Gastroesophageal sphincter (tissue), 4 donors: Measurements from ENCODE around the gene SLC7A1. TPM values are rescaled to one million over a fixed set of nuclear protein-coding genes. Genes with fewer than 3 reads are reported as not detected.

Experiments
- ATAC-seq: fragments of 150-250 bp; one replicate; pipeline ENCODE4 v1.9.1; 2016; ENCODE audit warnings: mild to moderate bottlenecking, moderate library complexity
- H3K27ac ChIP-seq, 4 donors: fragments of 200-600 bp; sonication (generic) in 3 of 4; 1 replicate in 3 of 4; 2 replicates in 1 of 4; pipeline ENCODE4 v1.5.1; 2016 to 2019
- H3K27me3 ChIP-seq: fragments of 200-600 bp; sonication (generic); one replicate; pipeline ENCODE4 v1.5.1; 2019
- H3K36me3 ChIP-seq, 2 donors: fragments of 200-600 bp; sonication (generic); one replicate each; pipeline ENCODE4 v1.5.1; 2019; ENCODE audit warnings: control low read depth in 1 of 2
- H3K4me1 ChIP-seq, 3 donors: fragments of 200-600 bp; sonication (generic); 1 replicate in 2 of 3; 2 replicates in 1 of 3; pipeline ENCODE4 v1.5.1; 2016 to 2019; ENCODE audit warnings: control low read depth in 2 of 3
- H3K4me3 ChIP-seq, 2 donors: fragments of 200-600 bp; sonication (generic); one replicate each; pipeline ENCODE4 v1.5.1; 2019; ENCODE audit warnings: mild to moderate bottlenecking in 1 of 2, moderate library complexity in 1 of 2
- H3K9me3 ChIP-seq, 3 donors: fragments of 200-600 bp; sonication (generic); one replicate each; pipeline ENCODE4 v1.5.1; 2017 to 2019; ENCODE audit warnings: control low read depth in 2 of 3
- EP300 ChIP-seq: sonication (generic); formaldehyde crosslinking; IDR thresholded peaks from one replicate; pipeline ENCODE4 v1.6.1; 2017; ENCODE audit warnings: antibody characterized with exemption, mild to moderate bottlenecking
- POLR2A ChIP-seq, 2 donors: fragments of 450-650 bp; IDR thresholded peaks; one replicate each; pipeline ENCODE4 v1.6.1; 2017; ENCODE audit warnings: antibody characterized with exemption in 2 of 2, mild to moderate bottlenecking in 2 of 2, moderate library complexity in 1 of 2
- POLR2AphosphoS5 ChIP-seq: sonication (generic); formaldehyde crosslinking; IDR thresholded peaks from one replicate; pipeline ENCODE4 v1.6.1; 2017; ENCODE audit warnings: antibody characterized with exemption
- WGBS, 2 donors: methylation state at CpG; one replicate each; pipeline ENCODE4 v1.1.5; 2018; ENCODE audit warnings: low coverage in 1 of 2; 5-methylcytosine and 5-hydroxymethylcytosine counted together
- total RNA-seq, 4 donors: library from RNA; depleted of rRNA; stranded (reverse); fragments of >200 nt; gene quantifications; one replicate each; pipeline ENCODE4 v1.1.0, GENCODE V29; 2016
- TF ChIP-seq, protein P1 (sequence below), 4 experiments: fragments of 200-600 bp in 2 of 4; fragments of 450-650 bp in 2 of 4; sonication (generic) in 1 of 4; IDR thresholded peaks; one replicate each; pipeline ENCODE4 v1.5.1; 2017 to 2019; ENCODE audit warnings: antibody characterized with exemption in 4 of 4, mild to moderate bottlenecking in 2 of 4, moderate library complexity in 2 of 4

SLC7A1 gene
- total RNA-seq, 4 donors from 2014 or later = 13.5 to 33.8 (median 22.1) TPM

DNA sequence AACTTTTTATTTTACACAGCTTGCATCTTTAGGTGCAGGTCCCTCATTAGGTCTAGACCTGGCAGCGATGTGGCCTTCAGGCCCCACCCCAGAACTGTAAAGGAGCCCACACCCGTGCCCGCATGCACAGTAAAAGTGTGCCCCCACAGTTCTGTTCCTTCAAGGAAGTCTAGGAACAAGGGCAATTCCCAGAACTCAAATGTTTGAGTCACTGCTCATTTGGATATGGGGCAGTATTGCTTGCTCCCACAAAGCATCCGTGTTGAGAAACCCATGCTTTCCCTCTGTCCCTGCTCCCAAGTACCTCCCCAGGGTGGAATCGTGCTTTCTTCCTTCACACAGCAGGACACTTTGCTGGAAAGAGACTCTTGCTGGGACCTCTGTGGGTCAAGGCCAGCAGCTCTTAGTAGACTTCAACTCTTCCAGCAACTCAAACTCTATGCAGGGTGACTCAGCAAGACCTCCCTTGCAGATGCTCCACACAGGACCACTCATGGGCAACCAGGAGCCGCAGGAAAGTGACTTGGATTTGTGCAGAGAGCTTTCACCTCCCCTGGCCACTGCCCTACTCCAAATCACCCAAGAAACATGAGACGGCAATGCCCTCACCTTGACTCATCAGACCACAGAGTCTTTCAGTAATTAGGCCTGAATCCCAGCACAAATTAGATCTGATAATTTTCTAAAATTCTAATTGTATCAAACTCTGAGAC lies 12.3 kb downstream of the SLC7A1 start:
- Histone ChIP-seq H3K4me1 (peaks cover 0 to 50% (median 7%) of the 10 kb centered on the region in 3 donors), H3K36me3 (no peaks in the 10 kb centered on the region), H3K4me3 (no peak overlapping the region), H3K27ac (no peak overlapping the region), H3K27me3 (no peaks in the 10 kb centered on the region), H3K9me3 (no peaks in the 10 kb centered on the region)
- TF ChIP-seq POLR2AphosphoS5 (no peak), POLR2A (IDR thresholded peaks at IDR 0.05) (no peak), EP300 (no peak)
- TF ChIP-seq, protein P1, sequence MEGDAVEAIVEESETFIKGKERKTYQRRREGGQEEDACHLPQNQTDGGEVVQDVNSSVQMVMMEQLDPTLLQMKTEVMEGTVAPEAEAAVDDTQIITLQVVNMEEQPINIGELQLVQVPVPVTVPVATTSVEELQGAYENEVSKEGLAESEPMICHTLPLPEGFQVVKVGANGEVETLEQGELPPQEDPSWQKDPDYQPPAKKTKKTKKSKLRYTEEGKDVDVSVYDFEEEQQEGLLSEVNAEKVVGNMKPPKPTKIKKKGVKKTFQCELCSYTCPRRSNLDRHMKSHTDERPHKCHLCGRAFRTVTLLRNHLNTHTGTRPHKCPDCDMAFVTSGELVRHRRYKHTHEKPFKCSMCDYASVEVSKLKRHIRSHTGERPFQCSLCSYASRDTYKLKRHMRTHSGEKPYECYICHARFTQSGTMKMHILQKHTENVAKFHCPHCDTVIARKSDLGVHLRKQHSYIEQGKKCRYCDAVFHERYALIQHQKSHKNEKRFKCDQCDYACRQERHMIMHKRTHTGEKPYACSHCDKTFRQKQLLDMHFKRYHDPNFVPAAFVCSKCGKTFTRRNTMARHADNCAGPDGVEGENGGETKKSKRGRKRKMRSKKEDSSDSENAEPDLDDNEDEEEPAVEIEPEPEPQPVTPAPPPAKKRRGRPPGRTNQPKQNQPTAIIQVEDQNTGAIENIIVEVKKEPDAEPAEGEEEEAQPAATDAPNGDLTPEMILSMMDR (IDR thresholded peaks at IDR 0.05) = no peak
- ATAC-seq = no peak
- 90 to 98% methylated on average over 3 to 5 of the region's 7 CpGs for WGBS, 2 donors

DNA sequence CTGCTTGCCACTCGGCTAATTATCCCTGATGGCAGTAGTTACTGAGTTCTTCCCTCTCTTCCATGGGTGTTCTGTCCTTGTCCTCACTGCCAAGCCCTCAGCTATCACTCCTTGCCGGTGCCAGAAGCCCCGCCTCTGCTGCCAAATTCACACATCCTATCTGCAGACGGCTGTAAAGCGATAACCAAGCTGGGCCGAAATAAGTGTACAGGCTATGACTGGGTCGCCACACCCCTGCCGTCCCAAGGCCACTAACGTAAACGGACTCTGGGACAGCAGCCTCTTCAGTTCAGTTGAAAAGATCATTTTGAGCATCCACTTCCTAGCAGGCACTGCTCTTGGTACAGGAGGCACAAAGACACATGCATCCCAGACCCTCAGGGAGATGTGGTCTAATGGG lies 13.3 kb downstream of the SLC7A1 start:
- ATAC-seq = no peak
- H3K36me3 ChIP-seq = no peaks in the 10 kb centered on the region
- H3K27ac ChIP-seq = no peak overlapping the region
- no peak overlapping the region for H3K4me3 ChIP-seq
- 89% methylated on average over 3 of the region's 10 CpGs; no CpG with 5 or more reads in 1 of the 2 donors for WGBS, 2 donors
- H3K9me3 ChIP-seq = no peaks in the 10 kb centered on the region
- no peaks in the 10 kb centered on the region for H3K27me3 ChIP-seq
- TF ChIP-seq EP300 (no peak), POLR2A (IDR thresholded peaks at IDR 0.05) (no peak), POLR2AphosphoS5 (no peak)
- TF ChIP-seq, protein P1 (IDR thresholded peaks at IDR 0.05) = no peak
- peaks cover 0 to 61% (median 7%) of the 10 kb centered on the region in 3 donors for H3K4me1 ChIP-seq

DNA sequence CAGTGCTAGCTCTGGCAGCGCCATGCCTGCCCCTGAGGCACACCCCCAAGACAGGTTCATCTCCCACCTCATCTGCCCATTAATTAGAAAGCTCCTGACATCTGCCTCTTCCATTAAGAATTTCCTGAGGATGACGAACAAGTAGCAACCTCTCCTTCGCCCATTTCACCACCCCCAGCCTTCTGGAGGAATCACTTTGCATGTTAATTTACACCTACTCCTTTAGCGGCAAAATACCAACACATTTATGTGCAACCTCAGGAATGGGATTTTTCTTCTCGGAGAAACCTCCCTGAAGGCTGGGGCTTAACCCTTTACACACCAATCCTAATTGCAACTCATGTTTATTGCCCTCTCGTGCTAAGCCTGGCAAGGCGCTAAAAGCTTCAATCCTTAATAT lies 13.8 kb downstream of the SLC7A1 start:
- no peak for ATAC-seq

DNA sequence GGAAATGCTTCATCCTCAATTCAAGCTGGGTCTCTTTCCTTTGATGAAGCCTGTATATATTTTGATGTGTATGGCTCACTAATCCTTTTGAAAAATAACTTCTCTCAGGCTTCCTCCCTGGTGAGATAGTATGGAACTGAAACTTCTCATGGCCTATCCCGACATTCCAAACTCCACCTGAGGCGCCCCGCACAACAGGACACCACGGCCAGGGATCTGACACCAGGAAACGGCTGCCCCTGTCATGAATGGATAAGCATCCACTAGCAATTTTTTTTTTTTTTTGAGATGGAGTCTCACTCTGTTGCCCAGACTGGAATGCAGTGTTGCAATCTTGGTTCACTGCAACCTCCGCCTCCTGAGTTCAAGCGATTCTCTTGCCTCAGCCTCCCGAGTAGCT lies 16.4 kb downstream of the SLC7A1 start:
- H3K4me1 ChIP-seq = peaks cover 0 to 76% (median 7%) of the 10 kb centered on the region in 3 donors

More for the DNA sequence above, 13.8 kb downstream of the SLC7A1 start:
- Histone ChIP-seq H3K27me3 (no peaks in the 10 kb centered on the region), H3K9me3 (no peaks in the 10 kb centered on the region), H3K4me1 (peaks cover 0 to 66% (median 7%) of the 10 kb centered on the region in 3 donors), H3K4me3 (no peak overlapping the region), H3K36me3 (no peaks in the 10 kb centered on the region), H3K27ac (no peak overlapping the region)
- 28 to 72% methylated on average over 5 to 6 of the region's 7 CpGs for WGBS, 2 donors
- TF ChIP-seq EP300 = no peak
- TF ChIP-seq POLR2A (IDR thresholded peaks at IDR 0.05) = no peak
- TF ChIP-seq, protein P1 (IDR thresholded peaks at IDR 0.05) = no peak
- TF ChIP-seq POLR2AphosphoS5 = no peak

More for the DNA sequence above, 16.4 kb downstream of the SLC7A1 start:
- no peak for TF ChIP-seq POLR2AphosphoS5
- TF ChIP-seq, protein P1 (IDR thresholded peaks at IDR 0.05) = no peak
- no peak for TF ChIP-seq POLR2A (IDR thresholded peaks at IDR 0.05)
- no peak for TF ChIP-seq EP300
- Histone ChIP-seq H3K27ac (no peak overlapping the region), H3K27me3 (no peaks in the 10 kb centered on the region), H3K4me3 (no peak overlapping the region), H3K9me3 (no peaks in the 10 kb centered on the region), H3K36me3 (no peaks in the 10 kb centered on the region)
- no peak for ATAC-seq
- 97 to 100% methylated on average over 7 to 8 of the region's 8 CpGs for WGBS, 2 donors
